ENCODE results near the gene FUNDC1. TPM values are rescaled to one million over a fixed set of nuclear protein-coding genes. Genes with fewer than 3 reads are reported as not detected.
"Not testable (repeated sequence)": the region's sequence is repeated elsewhere in the genome, so short reads cannot be mapped to it uniquely, and the experiment has no call there.

FUNDC1 gene
- total and polyA plus RNA-seq, 4 donors: 8.9 to 24.2 (median 10.6) TPM

GRCh38 chrX:44545454-44545853, 2.8 kb upstream of the FUNDC1 start:
- intact Hi-C loops (cut with DNase I): not testable (repeated sequence)

GRCh38 chrX:44544036-44544435, 1.4 kb upstream of the FUNDC1 start:
- Histone ChIP-seq H3K27ac (ENCODE audit: low read depth in 1 of 2, low read length in 2 of 2) (no peak overlapping the region), H3K4me3 (ENCODE audit: low read length in 2 of 2) (no peak overlapping the region), H3K36me3 (ENCODE audit: control insufficient read depth in 1 of 2, insufficient read depth in 2 of 2, low read length in 1 of 2) (no peaks in the 10 kb centered on the region), H3K9me3 (ENCODE audit: control insufficient read depth, low read length) (no peaks in the 10 kb centered on the region), H3K4me1 (ENCODE audit: control insufficient read depth in 1 of 2, insufficient read depth in 2 of 2, low read length in 2 of 2) (no peaks in the 10 kb centered on the region), H3K27me3 (ENCODE audit: control insufficient read depth in 1 of 2, insufficient read depth in 2 of 2, low read length in 1 of 2) (no peaks in the 10 kb centered on the region)
- ATAC-seq (ENCODE audit: low FRiP score): no peak
- intact Hi-C loops (cut with DNase I): no loop called here
- 92 to 94% methylated on average over 6 of the region's 6 CpGs for WGBS, 2 donors
- DNase-seq: no peak

More at GRCh38 chrX:44545454-44545853, 2.8 kb upstream of the FUNDC1 start:
- H3K36me3 ChIP-seq (ENCODE audit: control insufficient read depth in 1 of 2, insufficient read depth in 2 of 2, low read length in 1 of 2); H3K9me3 ChIP-seq (ENCODE audit: control insufficient read depth, low read length); H3K4me1 ChIP-seq (ENCODE audit: control insufficient read depth in 1 of 2, insufficient read depth in 2 of 2, low read length in 2 of 2); H3K4me3 ChIP-seq (ENCODE audit: low read length in 2 of 2); ATAC-seq (ENCODE audit: low FRiP score); H3K27ac ChIP-seq (ENCODE audit: low read depth in 1 of 2, low read length in 2 of 2); H3K27me3 ChIP-seq (ENCODE audit: control insufficient read depth in 1 of 2, insufficient read depth in 2 of 2, low read length in 1 of 2); DNase-seq: not testable (repeated sequence)
- WGBS, 2 donors: 69 to 76% methylated on average over 5 of the region's 5 CpGs

GRCh38 chrX:44536198-44536597, 6.5 kb downstream of the FUNDC1 start:
- intact Hi-C loops (cut with DNase I): no loop called here
- DNase-seq: no peak
- ATAC-seq (ENCODE audit: low FRiP score): no peak
- no peak overlapping the region for H3K4me3 ChIP-seq (ENCODE audit: low read length in 2 of 2)
- H3K9me3 ChIP-seq (ENCODE audit: control insufficient read depth, low read length): no peaks in the 10 kb centered on the region
- WGBS, 2 donors: 89 to 90% methylated on average over 6 of the region's 6 CpGs
- H3K36me3 ChIP-seq (ENCODE audit: control insufficient read depth in 1 of 2, insufficient read depth in 2 of 2, low read length in 1 of 2): no peaks in the 10 kb centered on the region
- no peaks in the 10 kb centered on the region for H3K4me1 ChIP-seq (ENCODE audit: control insufficient read depth in 1 of 2, insufficient read depth in 2 of 2, low read length in 2 of 2)
- H3K27ac ChIP-seq (ENCODE audit: low read depth in 1 of 2, low read length in 2 of 2): no peak overlapping the region
- H3K27me3 ChIP-seq (ENCODE audit: control insufficient read depth in 1 of 2, insufficient read depth in 2 of 2, low read length in 1 of 2): no peaks in the 10 kb centered on the region

- H3K36me3 ChIP-seq (ENCODE audit: control insufficient read depth in 1 of 2, insufficient read depth in 2 of 2, low read length in 1 of 2): no peaks in the 10 kb centered on the region
- ATAC-seq (ENCODE audit: low FRiP score): no peak
- H3K27me3 ChIP-seq (ENCODE audit: control insufficient read depth in 1 of 2, insufficient read depth in 2 of 2, low read length in 1 of 2): no peaks in the 10 kb centered on the region
- no peak overlapping the region for H3K27ac ChIP-seq (ENCODE audit: low read depth in 1 of 2, low read length in 2 of 2)
- H3K9me3 ChIP-seq (ENCODE audit: control insufficient read depth, low read length): no peaks in the 10 kb centered on the region
- DNase-seq: no peak
- intact Hi-C loops (cut with DNase I): no loop called here
- WGBS, 2 donors: 80% methylated on average over 3 of the region's 3 CpGs
- no peaks in the 10 kb centered on the region for H3K4me1 ChIP-seq (ENCODE audit: control insufficient read depth in 1 of 2, insufficient read depth in 2 of 2, low read length in 2 of 2)
- no peak overlapping the region for H3K4me3 ChIP-seq (ENCODE audit: low read length in 2 of 2)
Observed at GRCh38 chrX:44529310-44529709, 13.3 kb downstream of the FUNDC1 start.

- no peak overlapping the region for H3K27ac ChIP-seq (ENCODE audit: low read depth in 1 of 2, low read length in 2 of 2)
- H3K36me3 ChIP-seq (ENCODE audit: control insufficient read depth in 1 of 2, insufficient read depth in 2 of 2, low read length in 1 of 2): no peaks in the 10 kb centered on the region
- DNase-seq (no peak), ATAC-seq (ENCODE audit: low FRiP score) (no peak)
- no peaks in the 10 kb centered on the region for H3K4me1 ChIP-seq (ENCODE audit: control insufficient read depth in 1 of 2, insufficient read depth in 2 of 2, low read length in 2 of 2)
- no peak overlapping the region for H3K4me3 ChIP-seq (ENCODE audit: low read length in 2 of 2)
- WGBS, 2 donors: 45 to 60% methylated on average over 3 of the region's 3 CpGs
- peaks cover 1% of the 10 kb centered on the region for H3K9me3 ChIP-seq (ENCODE audit: control insufficient read depth, low read length)
- intact Hi-C loops (cut with DNase I): no loop called here
- H3K27me3 ChIP-seq (ENCODE audit: control insufficient read depth in 1 of 2, insufficient read depth in 2 of 2, low read length in 1 of 2): no peaks in the 10 kb centered on the region
Observed at GRCh38 chrX:44514272-44514671, 28.4 kb downstream of the FUNDC1 start.

- H3K4me1 ChIP-seq (ENCODE audit: control insufficient read depth in 1 of 2, insufficient read depth in 2 of 2, low read length in 2 of 2): no peaks in the 10 kb centered on the region
- H3K4me3 ChIP-seq (ENCODE audit: low read length in 2 of 2): no peak overlapping the region
- no peak overlapping the region for H3K27ac ChIP-seq (ENCODE audit: low read depth in 1 of 2, low read length in 2 of 2)
- WGBS, 2 donors: 77 to 94% methylated on average over 2 of the region's 2 CpGs
- H3K9me3 ChIP-seq (ENCODE audit: control insufficient read depth, low read length): no peaks in the 10 kb centered on the region
- intact Hi-C loops (cut with DNase I): no loop called here
- no peak for ATAC-seq (ENCODE audit: low FRiP score)
- DNase-seq: no peak
- no peaks in the 10 kb centered on the region for H3K27me3 ChIP-seq (ENCODE audit: control insufficient read depth in 1 of 2, insufficient read depth in 2 of 2, low read length in 1 of 2)
- no peaks in the 10 kb centered on the region for H3K36me3 ChIP-seq (ENCODE audit: control insufficient read depth in 1 of 2, insufficient read depth in 2 of 2, low read length in 1 of 2)
Observed at GRCh38 chrX:44507292-44507691, 35.4 kb downstream of the FUNDC1 start.

- Histone ChIP-seq H3K4me1 (ENCODE audit: control insufficient read depth in 1 of 2, insufficient read depth in 2 of 2, low read length in 2 of 2) (no peaks in the 10 kb centered on the region), H3K9me3 (ENCODE audit: control insufficient read depth, low read length) (no peaks in the 10 kb centered on the region), H3K4me3 (ENCODE audit: low read length in 2 of 2) (no peak overlapping the region), H3K27ac (ENCODE audit: low read depth in 1 of 2, low read length in 2 of 2) (no peak overlapping the region), H3K27me3 (ENCODE audit: control insufficient read depth in 1 of 2, insufficient read depth in 2 of 2, low read length in 1 of 2) (no peaks in the 10 kb centered on the region), H3K36me3 (ENCODE audit: control insufficient read depth in 1 of 2, insufficient read depth in 2 of 2, low read length in 1 of 2) (no peaks in the 10 kb centered on the region)
- ATAC-seq (ENCODE audit: low FRiP score) (no peak), DNase-seq (no peak)
- intact Hi-C loops (cut with DNase I): no loop called here
- 93 to 95% methylated on average over 2 of the region's 2 CpGs for WGBS, 2 donors
Observed at GRCh38 chrX:44506678-44507077, 36.0 kb downstream of the FUNDC1 start.

- Histone ChIP-seq H3K27ac (ENCODE audit: low read depth in 1 of 2, low read length in 2 of 2) (no peak overlapping the region), H3K27me3 (ENCODE audit: control insufficient read depth in 1 of 2, insufficient read depth in 2 of 2, low read length in 1 of 2) (no peaks in the 10 kb centered on the region), H3K4me1 (ENCODE audit: control insufficient read depth in 1 of 2, insufficient read depth in 2 of 2, low read length in 2 of 2) (no peaks in the 10 kb centered on the region), H3K9me3 (ENCODE audit: control insufficient read depth, low read length) (no peaks in the 10 kb centered on the region), H3K4me3 (ENCODE audit: low read length in 2 of 2) (no peak overlapping the region), H3K36me3 (ENCODE audit: control insufficient read depth in 1 of 2, insufficient read depth in 2 of 2, low read length in 1 of 2) (no peaks in the 10 kb centered on the region)
- WGBS, 2 donors: 53 to 75% methylated on average over 4 of the region's 4 CpGs
- ATAC-seq (ENCODE audit: low FRiP score) (no peak), DNase-seq (no peak)
- intact Hi-C loops (cut with DNase I): no loop called here
Observed at GRCh38 chrX:44503560-44503959, 39.1 kb downstream of the FUNDC1 start.

GRCh38 chrX:44495091-44495490, 47.6 kb downstream of the FUNDC1 start:
- Histone ChIP-seq H3K4me1 (ENCODE audit: control insufficient read depth in 1 of 2, insufficient read depth in 2 of 2, low read length in 2 of 2) (no peaks in the 10 kb centered on the region), H3K36me3 (ENCODE audit: control insufficient read depth in 1 of 2, insufficient read depth in 2 of 2, low read length in 1 of 2) (no peaks in the 10 kb centered on the region), H3K27ac (ENCODE audit: low read depth in 1 of 2, low read length in 2 of 2) (no peak overlapping the region), H3K4me3 (ENCODE audit: low read length in 2 of 2) (no peak overlapping the region), H3K27me3 (ENCODE audit: control insufficient read depth in 1 of 2, insufficient read depth in 2 of 2, low read length in 1 of 2) (no peaks in the 10 kb centered on the region), H3K9me3 (ENCODE audit: control insufficient read depth, low read length) (no peaks in the 10 kb centered on the region)
- DNase-seq (no peak), ATAC-seq (ENCODE audit: low FRiP score) (no peak)
- WGBS, 2 donors: 98 to 100% methylated on average over 1 of the region's 1 CpG
- intact Hi-C loops (cut with DNase I): no loop called here
